Smooth muscle cell (in vitro differentiated cells): ENCODE data around the gene ZNF212. TPM values are rescaled to one million over a fixed set of nuclear protein-coding genes. Genes with fewer than 3 reads are reported as not detected.
A peak's percentile ranks its signal among the peaks of the same experiment; 100 is the strongest.

ENCODE experiments used
- DNase-seq: peaks from one replicate; lab custom pipeline; 2025; ENCODE audit not compliant: unreplicated experiment; lab: John Stamatoyannopoulos, UW
- H2AFZ ChIP-seq: fragments of 200-600 bp; sonication (generic); 2 replicates; pipeline ENCODE4 v1.6.0; 2016; ENCODE audit warnings: antibody characterized with exemption, low read depth, mild to moderate bottlenecking
- H3F3A ChIP-seq: fragments of 200-600 bp; sonication (generic); 2 replicates; pipeline ENCODE4 v1.6.0; 2017; ENCODE audit warnings: antibody characterized with exemption, low read depth
- H3K27ac ChIP-seq: fragments of 200-600 bp; sonication (generic); 2 replicates; pipeline ENCODE4 v1.5.1; 2016; ENCODE audit warnings: low read depth, mild to moderate bottlenecking
- H3K27me3 ChIP-seq: fragments of 200-600 bp; sonication (generic); 2 replicates; pipeline ENCODE4 v1.6.1; 2016; ENCODE audit warnings: low read depth, mild to moderate bottlenecking
- H3K36me3 ChIP-seq: fragments of 200-600 bp; sonication (generic); 2 replicates; pipeline ENCODE4 v1.5.1; 2016; ENCODE audit warnings: low read depth
- H3K4me1 ChIP-seq: fragments of 200-600 bp; sonication (generic); 2 replicates; pipeline ENCODE4 v1.5.1; 2016; ENCODE audit warnings: low read depth
- H3K4me2 ChIP-seq: fragments of 200-600 bp; sonication (generic); 2 replicates; pipeline ENCODE4 v1.6.0; 2016; ENCODE audit warnings: mild to moderate bottlenecking
- H3K4me3 ChIP-seq: fragments of 200-600 bp; sonication (generic); 2 replicates; pipeline ENCODE4 v1.5.1; 2016; ENCODE audit warnings: mild to moderate bottlenecking
- H3K79me2 ChIP-seq: fragments of 200-600 bp; sonication (generic); 2 replicates; pipeline ENCODE4 v1.6.0; 2016; ENCODE audit warnings: low read depth, mild to moderate bottlenecking
- H3K9ac ChIP-seq: fragments of 200-600 bp; sonication (generic); 2 replicates; pipeline ENCODE4 v1.6.0; 2016; ENCODE audit warnings: low read depth
- H3K9me3 ChIP-seq: fragments of 200-600 bp; sonication (generic); replicated peaks from 2 replicates; pipeline ENCODE4 v1.5.1; 2016; ENCODE audit warnings: low read depth
- H4K20me1 ChIP-seq: fragments of 200-600 bp; sonication (generic); 2 replicates; pipeline ENCODE4 v1.6.0; 2016; ENCODE audit warnings: low read depth
- CTCF ChIP-seq: fragments of 200-600 bp; sonication (generic); IDR thresholded peaks from 2 replicates; pipeline ENCODE4 v1.5.1; 2017; ENCODE audit warnings: borderline replicate concordance, mild to moderate bottlenecking, antibody characterized with exemption; ENCODE audit not compliant: insufficient read depth, poor library complexity, severe bottlenecking
- WGBS: methylation state at CpG from one replicate; pipeline ENCODE4 v1.1.7; 2016; ENCODE audit warnings: low lambda C conversion rate; 5-methylcytosine and 5-hydroxymethylcytosine counted together
- polyA plus RNA-seq: library from polyadenylated mRNA; unstranded; fragments of >200 nt; fragmentation: Nextera tagmentation; extraction: Ambion mirVana; gene quantifications from 2 replicates; pipeline ENCODE4 v1.2.1, GENCODE V29; 2016
- total RNA-seq: library from RNA; depleted of rRNA; stranded (reverse); fragments of >200 nt; gene quantifications from 2 replicates; pipeline ENCODE4 v1.2.3, GENCODE V29; 2014

Gene ZNF212
- total RNA-seq (3.8 and 7.7 TPM in 2 replicates), polyA plus RNA-seq (4.6 and 11.8 TPM in 2 replicates)

DNA sequence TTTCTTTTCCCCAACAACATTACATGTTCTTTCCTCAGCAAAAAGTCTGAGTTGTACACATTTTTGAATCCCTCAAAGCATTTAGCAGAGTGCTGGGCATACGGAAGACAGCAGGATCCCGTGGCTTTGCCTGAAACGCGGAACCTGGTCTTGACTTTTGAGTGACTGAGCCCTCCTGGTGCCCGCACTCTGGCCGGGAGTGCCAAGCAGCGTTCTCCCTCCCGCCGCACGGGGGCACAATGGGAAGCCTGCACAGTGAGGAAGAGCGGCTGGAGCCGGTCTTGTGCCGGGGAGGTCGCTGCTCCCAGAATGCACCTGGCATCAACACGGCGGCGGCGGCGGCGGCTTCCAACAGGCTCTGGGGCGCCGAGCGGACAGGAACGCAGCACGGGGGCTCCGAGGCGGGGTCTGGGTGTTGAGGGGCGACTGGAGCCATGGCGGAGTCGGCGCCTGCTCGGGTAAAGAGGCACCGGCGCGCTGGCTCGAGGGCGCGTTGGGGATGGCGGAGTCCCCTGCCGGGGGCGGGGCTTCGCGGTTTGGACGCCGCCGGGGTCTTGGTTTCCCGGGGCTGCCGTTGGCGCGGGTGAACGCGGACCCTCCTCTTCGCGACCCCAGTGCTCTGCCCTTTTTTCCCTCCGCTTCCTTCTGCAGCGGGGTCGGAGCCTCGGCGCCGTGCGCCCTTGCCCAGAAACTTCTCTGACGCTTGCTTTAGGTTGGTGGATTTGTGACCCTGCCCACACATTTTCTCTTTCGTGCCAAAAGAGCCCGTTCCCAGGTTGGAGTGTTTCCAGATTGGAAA, at the start of gene ZNF212:
Gene ZNF212 (plus strand): TSS at position 307 of the 799 bp plus-strand sequence. CDS start 128 bp downstream, at position 435.
- H3K79me2 ChIP-seq = peaks cover 47% of the 10 kb centered on the region
- no peak within 1 kb of the TSS for H3K27ac ChIP-seq
- peaks cover 7% of the 10 kb centered on the region for H3K4me1 ChIP-seq
- peak within 1 kb of the TSS; percentile 88 for H3K4me3 ChIP-seq
- peak within 1 kb of the TSS; percentile 38 for H2AFZ ChIP-seq
- under 1% methylated on average over 52 of the region's 64 CpGs for WGBS
- peak; percentile 67 for TF ChIP-seq CTCF
- peak within 1 kb of the TSS; percentile 99 for H3K4me2 ChIP-seq
- H3K27me3 ChIP-seq = no peaks in the 10 kb centered on the region
- peak within 1 kb of the TSS; percentile 80 for H3K9ac ChIP-seq
- H3K36me3 ChIP-seq = no peaks in the 10 kb centered on the region
- peaks cover 8% of the 10 kb centered on the region for H4K20me1 ChIP-seq
- no peaks in the 10 kb centered on the region for H3F3A ChIP-seq
- no peaks in the 10 kb centered on the region for H3K9me3 ChIP-seq
- peak; percentile 72 for DNase-seq

DNA sequence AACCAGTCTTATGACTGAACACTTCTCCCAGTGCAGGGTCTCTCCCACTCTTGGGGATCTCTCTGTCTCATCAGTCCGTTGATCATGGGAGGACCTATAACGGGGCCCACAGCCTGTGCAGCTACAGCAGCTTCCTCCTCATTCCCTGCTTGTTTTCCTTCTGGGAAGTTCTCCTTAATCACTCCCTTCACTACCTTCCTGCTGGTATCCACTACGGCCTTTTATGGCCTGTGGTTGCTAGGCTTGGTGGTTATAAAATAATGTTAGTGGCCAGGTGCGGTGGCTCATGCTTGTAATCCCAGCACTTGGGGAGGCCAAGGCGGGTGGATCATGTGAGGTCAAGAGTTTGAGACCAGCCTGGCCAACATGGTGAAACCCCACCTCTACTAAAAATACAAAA, 47.6 kb upstream of the ZNF212 start:
- 73% methylated on average over 5 of the region's 5 CpGs for WGBS
- Histone ChIP-seq H3K9me3 (no peaks in the 10 kb centered on the region), H3K9ac (no peak overlapping the region), H3K27ac (no peak overlapping the region), H4K20me1 (peaks cover 7% of the 10 kb centered on the region), H3K36me3 (no peaks in the 10 kb centered on the region), H3K4me2 (no peak overlapping the region), H3F3A (no peaks in the 10 kb centered on the region), H3K4me1 (peaks cover 7% of the 10 kb centered on the region), H3K79me2 (peaks cover 11% of the 10 kb centered on the region), H3K4me3 (no peak overlapping the region), H2AFZ (no peak overlapping the region), H3K27me3 (no peaks in the 10 kb centered on the region)
- DNase-seq = no peak
- TF ChIP-seq CTCF = no peak

GRCh38 chr7:149194799-149195179, 44.7 kb upstream of the ZNF212 start:
- 81% methylated on average over 4 of the region's 4 CpGs for WGBS

More at GRCh38 chr7:149194799-149195179, 44.7 kb upstream of the ZNF212 start:
- Histone ChIP-seq H3K4me3 (peak overlapping the region; percentile 97), H3K9ac (no peak overlapping the region), H3K36me3 (peaks cover 3% of the 10 kb centered on the region), H4K20me1 (peaks cover 19% of the 10 kb centered on the region), H3K27me3 (no peaks in the 10 kb centered on the region), H3K79me2 (peaks cover 27% of the 10 kb centered on the region), H3K4me2 (peak overlapping the region; percentile 82), H3K9me3 (no peaks in the 10 kb centered on the region), H3K4me1 (peaks cover 9% of the 10 kb centered on the region), H2AFZ (peak overlapping the region; percentile 64), H3F3A (no peaks in the 10 kb centered on the region), H3K27ac (no peak overlapping the region)
- DNase-seq = no peak
- TF ChIP-seq CTCF = no peak
